Medulla oblongata (tissue), 1 donor: ENCODE data around the gene TAF11L3.
"Not testable (repeated sequence)": the region's sequence is repeated elsewhere in the genome, so short reads cannot be mapped to it uniquely, and the experiment has no call there.

Experiments
- DNase-seq: peaks from one replicate; pipeline ENCODE4 v3.0.0-alpha.2; 2015; ENCODE audit errors: extremely low spot score

TAF11L3 gene

DNA sequence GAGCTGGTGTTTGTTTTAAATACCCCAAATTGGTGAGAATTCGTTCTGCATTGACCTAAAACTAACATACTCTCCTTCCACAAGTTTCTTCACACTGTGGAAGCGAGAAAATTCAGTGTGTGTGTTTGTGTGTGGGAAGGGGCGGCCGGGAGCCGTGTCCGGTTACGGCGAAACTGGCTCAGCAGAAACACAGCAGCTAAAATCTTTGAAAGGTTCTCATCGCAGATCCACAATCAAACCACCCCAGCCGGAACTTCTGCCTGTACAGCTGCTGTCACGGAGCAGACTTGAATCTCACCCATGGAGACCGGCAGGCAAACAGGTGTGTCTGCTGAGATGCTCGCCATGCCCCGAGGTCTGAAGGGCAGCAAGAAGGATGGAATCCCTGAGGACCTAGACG lies at the start of gene TAF11L3:
Gene TAF11L3 (plus strand): TSS at position 301 of the 400 bp plus-strand sequence.
- DNase-seq: not testable (repeated sequence)

DNA sequence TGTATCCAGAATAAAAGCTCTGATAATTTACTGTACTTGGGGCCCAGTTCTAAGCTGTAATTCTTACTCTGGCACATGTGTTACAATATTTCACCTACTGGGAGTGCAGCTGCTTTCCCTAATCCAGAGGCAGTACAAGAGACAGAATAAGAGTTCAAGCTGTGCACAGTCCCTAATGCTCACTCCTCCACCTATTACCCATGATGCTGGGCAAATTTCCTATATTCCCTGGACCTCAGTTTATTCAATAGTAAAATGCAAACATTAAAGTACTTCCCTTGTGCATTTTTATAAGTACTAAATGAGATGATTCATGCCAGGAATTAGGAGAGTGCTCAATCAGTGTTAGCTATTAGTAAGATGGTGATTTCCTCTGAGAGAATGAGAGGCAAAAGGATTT lies 48.1 kb upstream of the TAF11L3 start:
- DNase-seq: no peak

DNA sequence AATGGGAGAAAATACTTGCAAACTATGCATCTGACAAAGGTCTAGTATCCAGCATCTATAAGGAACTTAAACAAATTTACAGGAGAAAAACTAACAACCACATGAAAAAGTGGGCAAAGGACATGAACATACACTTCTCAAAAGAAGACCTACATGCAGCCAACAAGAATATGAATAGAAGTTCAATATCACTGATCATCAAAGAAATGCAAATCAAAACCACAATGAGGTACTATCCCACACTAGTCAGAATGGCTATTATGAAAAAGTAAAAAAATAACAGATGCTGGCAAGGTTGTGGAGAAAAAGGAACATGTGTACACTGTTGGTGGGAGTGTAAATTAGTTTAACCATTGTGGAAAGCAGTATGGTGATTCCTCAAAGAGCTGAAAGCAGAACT lies 43.1 kb upstream of the TAF11L3 start:
- DNase-seq: not testable (repeated sequence)

DNA sequence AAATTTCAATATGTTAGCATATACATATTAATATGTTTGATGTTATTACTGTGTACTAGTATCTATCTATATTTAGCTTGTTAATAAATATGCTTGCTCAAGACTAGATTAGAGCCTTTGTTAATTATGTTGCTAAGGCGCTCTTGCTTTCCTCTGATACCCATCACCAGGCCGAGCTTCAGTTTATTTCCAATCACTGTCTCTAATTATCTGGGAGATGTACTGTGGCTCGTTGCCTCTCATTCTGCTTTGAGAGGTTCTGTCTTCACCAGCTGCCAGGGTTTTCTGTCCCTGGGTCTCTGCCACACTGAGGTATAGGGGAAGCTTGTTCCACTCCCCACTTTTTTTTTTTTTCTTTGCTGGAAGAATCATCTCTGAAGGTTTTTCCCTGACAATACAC lies 41.1 kb upstream of the TAF11L3 start:
- DNase-seq: no peak

DNA sequence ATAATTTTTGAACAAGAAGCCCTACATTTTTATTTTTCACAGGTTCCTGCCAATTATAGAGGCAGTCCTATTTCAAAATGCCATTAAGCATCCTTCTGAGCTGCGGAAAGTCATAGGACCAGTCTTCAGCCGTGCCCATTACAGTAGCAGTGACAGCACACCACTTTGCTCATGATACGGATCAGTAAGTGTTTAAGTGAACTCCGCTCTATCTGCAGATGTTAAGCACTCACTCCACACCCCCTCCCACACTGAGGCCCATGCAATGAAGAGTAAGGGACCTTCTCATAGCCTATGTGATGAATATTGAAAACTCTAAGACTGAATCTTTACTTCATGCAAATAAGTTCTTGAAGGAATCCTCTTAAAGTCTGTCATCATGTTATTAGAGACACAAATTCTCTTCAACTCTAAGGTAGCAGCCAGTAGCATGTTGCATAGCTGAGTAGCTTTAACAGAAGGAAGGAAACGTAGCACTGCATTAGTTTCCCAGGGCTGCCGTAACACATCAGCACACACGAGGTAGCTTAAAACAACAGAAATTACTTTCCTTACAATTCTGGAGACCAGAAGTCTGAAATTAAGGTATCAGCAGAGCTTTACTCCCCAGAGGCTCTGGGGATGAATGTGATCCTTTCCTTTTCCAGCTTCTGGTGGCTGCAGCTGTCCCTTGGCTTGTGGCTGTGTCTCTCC lies 40.4 kb upstream of the TAF11L3 start:
- no peak for DNase-seq

DNA sequence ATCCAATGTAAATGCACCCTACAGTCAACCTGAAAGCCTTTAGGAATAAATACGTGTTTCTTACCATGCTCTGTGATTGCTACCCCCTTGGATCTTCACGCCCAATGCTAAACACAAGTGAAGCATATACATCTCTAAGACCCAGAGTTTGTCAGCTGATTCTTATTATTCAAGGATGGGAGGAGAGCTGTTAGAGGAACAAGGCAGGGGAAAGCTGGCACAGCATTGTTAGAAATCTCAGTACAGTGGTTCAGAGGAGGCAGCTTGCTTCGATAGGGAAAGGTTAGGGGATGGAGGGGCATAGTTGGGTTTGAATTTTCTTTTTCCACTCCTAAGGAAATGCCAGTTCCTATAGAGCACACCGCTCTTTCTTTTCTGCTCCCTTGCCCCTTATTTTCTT lies 36.8 kb upstream of the TAF11L3 start:
- DNase-seq: no peak

DNA sequence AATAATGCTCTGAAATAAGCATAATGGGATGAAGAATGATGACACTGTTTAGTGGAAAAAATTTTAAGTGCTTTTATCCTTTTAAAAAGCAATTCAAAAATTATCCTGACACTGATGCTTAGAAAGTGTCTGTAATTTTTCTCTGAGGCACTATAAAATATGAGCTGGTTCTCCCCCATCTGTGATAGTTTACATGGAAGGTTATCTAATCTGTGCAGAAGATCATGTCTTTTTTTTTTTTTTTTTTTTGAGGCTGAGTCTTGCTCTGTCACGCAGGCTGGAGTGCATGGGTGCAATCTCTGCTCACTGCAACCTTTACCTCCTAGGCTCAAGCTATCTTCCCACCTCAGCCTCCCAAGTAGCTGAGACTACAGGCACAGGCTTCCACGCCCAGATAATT lies 35.4 kb upstream of the TAF11L3 start:
- no peak for DNase-seq

DNA sequence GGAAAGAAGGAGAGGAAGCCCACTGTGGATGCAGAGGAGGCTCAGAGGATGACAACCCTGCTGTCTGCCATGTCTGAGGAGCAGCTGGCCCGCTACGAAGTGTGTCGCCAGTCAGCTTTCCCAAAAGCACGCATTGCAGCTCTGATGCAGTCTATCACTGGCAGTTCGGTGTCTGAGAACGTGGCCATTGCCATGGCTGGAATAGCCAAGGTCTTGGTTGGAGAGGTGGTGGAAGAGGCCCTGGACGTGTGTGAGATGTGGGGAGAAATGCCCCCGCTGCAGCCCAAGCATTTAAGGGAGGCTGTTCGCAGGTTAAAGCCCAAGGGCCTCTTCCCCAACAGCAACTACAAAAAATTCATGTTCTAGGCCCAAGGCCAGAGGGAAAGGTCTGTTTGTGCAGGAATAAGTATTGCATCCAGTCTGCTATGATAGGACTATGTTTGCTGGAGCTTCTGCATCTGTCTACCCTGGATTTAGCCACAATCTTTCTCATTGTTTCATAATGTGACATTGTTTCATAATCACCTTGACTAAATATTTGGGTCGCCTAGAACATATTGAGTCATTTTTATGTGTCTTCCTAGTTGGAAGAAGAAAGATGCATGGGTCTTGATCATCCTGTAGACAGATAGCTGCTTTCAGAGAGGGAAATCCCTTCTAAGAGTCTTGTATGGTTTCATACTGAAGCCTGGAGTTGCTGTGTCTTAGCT lies 31.5 kb upstream of the TAF11L3 start:
- DNase-seq: not testable (repeated sequence)

DNA sequence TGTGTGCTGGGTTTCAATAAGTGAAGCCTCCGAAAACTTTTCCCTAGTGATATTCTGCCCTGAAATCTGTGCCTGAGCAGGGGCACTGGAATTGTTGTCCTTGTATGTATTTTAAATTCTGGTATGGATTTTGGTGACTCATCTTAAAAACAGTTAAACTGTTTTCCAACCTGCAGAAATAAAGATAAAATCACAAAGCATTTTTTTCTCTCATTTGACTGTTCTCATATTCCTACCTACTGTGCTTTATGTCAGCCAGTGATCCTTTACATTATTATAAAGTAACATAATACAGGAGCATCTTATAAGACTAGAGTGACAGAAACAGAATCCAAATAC lies 31.0 kb upstream of the TAF11L3 start:
- DNase-seq: no peak

DNA sequence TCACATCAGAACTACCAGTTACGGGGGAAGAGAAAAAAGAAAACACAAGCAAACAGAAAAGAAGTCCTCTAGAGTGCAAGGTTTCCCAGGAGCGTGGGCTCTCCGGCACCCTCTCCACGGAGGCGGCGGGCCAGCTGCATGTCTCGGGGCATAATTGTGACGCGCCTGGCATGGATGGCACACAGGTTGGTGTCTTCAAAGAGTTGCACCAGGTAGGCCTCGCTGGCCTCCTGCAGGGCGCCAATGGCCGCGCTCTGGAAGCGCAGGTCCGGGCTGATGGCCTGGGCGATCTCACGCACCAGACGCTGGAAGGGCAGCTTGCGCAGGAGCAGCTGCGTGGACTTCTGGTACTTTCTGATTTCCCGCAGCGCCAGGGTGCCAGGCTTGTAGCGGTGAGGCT lies 26.9 kb upstream of the TAF11L3 start:
- not testable (repeated sequence) for DNase-seq

DNA sequence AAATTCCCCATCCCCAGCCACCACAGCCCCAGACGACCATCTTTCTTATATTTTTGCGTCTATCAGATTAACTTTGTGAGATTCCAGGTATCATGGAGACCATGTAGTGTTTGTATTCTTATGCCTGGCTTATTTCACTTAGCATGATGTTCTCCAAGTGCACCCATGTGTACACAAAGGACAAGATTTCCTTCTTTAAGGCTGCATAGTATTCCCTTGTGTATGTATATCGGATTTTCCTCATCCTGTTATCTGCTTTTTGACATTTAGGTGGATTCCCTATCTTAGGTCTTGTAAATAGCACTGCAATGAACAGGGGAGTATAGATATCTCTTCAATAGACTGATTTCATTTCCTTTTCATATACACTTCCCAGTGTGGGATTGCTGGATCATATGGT lies 25.4 kb upstream of the TAF11L3 start:
- DNase-seq: no peak

DNA sequence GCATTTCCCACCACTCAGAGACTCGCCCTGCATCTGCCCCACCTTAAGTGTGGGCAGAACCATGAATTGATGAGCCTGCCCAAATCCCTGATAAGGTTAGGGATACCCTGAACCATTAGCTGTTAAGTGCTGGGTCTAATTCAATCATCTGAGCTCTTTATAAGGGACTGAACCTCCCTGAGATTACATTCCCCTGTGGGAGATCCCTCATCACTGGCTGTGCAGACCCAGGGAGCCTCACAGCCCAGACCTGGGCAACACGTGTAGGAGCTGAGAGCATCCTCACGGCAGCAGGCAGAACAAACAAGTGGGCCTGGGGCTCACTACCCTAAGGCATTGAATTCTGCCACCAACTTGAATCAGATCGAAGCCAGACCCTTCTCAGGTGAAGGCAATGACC lies 20.7 kb upstream of the TAF11L3 start:
- no peak for DNase-seq

DNA sequence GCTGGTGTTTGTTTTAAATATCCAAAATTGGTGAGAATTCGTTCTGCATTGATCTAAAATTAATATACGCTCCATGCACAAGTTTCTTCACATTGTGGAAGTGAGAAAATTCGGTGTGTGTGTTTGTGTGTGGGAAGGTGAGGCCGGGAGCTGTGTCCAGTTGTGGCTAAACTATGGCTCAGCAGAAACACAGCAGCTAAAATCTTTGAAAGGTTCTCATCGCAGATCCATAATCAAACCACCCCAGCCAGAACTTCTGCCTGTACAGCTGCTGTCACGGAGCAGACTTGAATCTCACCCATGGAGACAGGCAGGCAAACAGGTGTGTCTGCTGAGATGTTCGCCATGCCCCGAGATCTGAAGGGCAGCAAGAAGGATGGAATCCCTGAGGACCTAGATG lies 20.2 kb upstream of the TAF11L3 start, which contains the start of gene TAF11L2:
Gene TAF11L2 (plus strand): TSS at position 301 of the 400 bp plus-strand sequence.
- not testable (repeated sequence) for DNase-seq

DNA sequence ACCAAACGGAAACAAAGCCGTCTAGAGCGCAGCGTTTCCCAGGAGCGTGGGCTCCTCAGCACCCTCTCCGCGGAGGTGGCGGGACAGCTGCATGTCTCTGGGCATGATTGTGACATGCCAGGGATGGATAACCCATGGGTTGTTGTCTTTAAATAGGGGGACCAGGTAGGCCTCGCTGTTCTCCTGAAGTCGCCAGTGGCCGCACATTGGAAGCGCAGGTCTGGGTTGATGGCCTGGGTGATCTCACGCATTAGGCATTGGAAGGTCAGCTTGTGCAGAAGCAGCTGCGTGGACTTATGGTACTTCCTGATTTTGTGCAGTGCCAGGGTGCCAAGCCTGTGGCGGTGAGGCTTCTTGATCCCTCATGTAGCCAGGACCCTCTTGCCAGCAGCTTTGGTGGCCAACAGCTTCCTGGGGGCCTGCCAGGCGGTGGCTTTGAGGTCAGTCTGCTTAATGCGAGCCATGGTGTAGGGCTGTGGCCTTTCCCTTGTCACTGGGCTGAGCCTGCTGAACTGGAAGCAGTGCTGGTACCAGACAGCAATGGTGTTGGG lies 6.3 kb upstream of the TAF11L3 start:
- DNase-seq: no peak

DNA sequence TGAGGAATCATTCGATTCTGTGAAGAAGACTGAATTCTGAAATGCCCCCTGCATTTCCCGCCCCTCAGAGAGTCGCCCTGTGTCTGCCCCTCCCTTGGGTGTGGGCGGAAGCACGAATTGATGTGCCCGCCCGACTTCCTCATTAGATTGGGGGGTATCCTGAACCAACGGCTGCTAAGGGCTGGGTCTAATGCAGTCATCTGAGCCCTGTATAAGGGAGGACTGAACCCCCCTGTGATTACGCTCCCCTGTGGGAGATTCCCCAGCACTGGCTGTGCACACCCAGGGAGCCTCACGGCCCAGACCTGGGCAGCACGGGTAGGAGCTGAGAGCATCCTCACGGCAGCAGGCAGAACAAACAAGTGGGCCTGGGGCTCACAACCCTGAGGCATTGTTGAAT lies 641 bp upstream of the TAF11L3 start:
- DNase-seq: not testable (repeated sequence)

DNA sequence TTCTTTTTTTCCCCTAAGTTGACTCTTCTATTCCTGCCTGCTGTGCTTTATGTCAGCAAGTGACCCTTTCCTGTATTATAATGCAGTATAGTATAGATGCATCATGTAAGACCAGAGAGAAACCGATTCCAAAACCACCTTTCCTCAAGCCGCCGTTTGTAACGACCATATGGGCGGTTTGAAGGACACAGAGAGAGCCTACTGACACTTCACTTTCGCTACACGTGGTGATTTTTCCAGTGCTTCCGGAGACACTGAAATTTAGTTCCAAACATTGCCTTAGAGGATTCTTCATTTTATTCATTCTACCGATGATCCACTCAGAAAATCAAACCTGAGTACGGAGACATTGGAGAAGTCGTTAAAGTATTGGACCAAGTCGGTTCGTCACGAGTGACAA lies 1.3 kb downstream of the TAF11L3 start:
- not testable (repeated sequence) for DNase-seq

DNA sequence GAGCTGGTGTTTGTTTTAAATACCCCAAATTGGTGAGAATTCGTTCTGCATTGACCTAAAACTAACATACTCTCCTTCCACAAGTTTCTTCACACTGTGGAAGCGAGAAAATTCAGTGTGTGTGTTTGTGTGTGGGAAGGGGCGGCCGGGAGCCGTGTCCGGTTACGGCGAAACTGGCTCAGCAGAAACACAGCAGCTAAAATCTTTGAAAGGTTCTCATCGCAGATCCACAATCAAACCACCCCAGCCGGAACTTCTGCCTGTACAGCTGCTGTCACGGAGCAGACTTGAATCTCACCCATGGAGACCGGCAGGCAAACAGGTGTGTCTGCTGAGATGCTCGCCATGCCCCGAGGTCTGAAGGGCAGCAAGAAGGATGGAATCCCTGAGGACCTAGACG lies 3.3 kb downstream of the TAF11L3 start, which contains the start of gene TAF11L4:
Gene TAF11L4 (plus strand): TSS at position 301 of the 400 bp plus-strand sequence.
- DNase-seq: not testable (repeated sequence)

DNA sequence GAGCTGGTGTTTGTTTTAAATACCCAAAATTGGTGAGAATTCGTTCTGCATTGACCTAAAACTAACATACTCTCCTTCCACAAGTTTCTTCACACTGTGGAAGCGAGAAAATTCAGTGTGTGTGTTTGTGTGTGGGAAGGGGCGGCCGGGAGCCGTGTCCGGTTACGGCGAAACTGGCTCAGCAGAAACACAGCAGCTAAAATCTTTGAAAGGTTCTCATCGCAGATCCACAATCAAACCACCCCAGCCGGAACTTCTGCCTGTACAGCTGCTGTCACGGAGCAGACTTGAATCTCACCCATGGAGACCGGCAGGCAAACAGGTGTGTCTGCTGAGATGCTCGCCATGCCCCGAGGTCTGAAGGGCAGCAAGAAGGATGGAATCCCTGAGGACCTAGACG lies 6.8 kb downstream of the TAF11L3 start, which contains the start of gene TAF11L5:
Gene TAF11L5 (plus strand): TSS at position 301 of the 400 bp plus-strand sequence.
- DNase-seq: not testable (repeated sequence)

DNA sequence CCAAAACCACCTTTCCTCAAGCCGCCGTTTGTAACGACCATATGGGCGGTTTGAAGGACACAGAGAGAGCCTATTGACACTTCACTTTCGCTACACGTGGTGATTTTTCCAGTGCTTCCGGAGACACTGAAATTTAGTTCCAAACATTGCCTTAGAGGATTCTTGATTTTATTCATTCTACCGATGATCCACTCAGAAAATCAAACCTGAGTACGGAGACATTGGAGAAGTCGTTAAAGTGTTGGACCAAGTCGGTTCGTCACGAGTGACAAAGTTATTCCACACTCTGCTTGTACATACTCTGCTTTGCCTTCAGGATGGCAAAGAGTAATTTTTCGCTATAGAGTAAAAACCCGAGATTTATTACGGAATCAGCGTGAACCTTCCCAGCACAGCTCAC lies 8.3 kb downstream of the TAF11L3 start:
- peak; percentile 50 for DNase-seq

DNA sequence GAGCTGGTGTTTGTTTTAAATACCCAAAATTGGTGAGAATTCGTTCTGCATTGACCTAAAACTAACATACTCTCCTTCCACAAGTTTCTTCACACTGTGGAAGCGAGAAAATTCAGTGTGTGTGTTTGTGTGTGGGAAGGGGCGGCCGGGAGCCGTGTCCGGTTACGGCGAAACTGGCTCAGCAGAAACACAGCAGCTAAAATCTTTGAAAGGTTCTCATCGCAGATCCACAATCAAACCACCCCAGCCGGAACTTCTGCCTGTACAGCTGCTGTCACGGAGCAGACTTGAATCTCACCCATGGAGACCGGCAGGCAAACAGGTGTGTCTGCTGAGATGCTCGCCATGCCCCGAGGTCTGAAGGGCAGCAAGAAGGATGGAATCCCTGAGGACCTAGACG lies 10.2 kb downstream of the TAF11L3 start, which contains the start of gene TAF11L6:
Gene TAF11L6 (plus strand): TSS at position 301 of the 400 bp plus-strand sequence.
- DNase-seq: not testable (repeated sequence)
